Measurements from ENCODE around the gene PFKFB1.

DNA sequence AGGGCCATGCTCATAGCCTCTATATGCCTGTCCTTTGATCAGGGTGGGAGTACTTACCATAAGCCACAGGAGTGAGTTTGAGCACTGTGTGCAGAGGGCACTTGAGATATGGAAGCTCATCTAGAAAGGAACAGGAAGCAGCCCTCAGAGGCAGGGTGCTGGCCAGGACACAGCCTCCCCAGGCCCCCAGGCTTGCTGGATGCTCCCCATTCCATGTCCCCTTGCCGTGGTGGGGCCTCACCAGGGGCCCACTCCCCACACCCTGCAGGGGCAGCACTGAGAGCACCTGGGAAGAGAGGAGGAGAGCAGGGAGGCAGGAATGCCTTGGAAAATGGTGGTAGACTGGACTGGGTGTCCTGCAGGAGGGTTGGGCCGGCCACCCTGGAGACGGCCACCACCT lies 59.1 kb downstream of the PFKFB1 start:
- TF ChIP-seq, protein P1, sequence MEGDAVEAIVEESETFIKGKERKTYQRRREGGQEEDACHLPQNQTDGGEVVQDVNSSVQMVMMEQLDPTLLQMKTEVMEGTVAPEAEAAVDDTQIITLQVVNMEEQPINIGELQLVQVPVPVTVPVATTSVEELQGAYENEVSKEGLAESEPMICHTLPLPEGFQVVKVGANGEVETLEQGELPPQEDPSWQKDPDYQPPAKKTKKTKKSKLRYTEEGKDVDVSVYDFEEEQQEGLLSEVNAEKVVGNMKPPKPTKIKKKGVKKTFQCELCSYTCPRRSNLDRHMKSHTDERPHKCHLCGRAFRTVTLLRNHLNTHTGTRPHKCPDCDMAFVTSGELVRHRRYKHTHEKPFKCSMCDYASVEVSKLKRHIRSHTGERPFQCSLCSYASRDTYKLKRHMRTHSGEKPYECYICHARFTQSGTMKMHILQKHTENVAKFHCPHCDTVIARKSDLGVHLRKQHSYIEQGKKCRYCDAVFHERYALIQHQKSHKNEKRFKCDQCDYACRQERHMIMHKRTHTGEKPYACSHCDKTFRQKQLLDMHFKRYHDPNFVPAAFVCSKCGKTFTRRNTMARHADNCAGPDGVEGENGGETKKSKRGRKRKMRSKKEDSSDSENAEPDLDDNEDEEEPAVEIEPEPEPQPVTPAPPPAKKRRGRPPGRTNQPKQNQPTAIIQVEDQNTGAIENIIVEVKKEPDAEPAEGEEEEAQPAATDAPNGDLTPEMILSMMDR (conservative IDR thresholded peaks at IDR 0.05 in 1 of 2, IDR thresholded peaks at IDR 0.05 in 1 of 2; ENCODE audit: extremely low read depth in 1 of 2, insufficient read depth in 1 of 2, low read depth in 1 of 2, low read length in 2 of 2) = no peak
- no peak for TF ChIP-seq EZH2 (IDR thresholded peaks at IDR 0.05; ENCODE audit: borderline replicate concordance, low read length)
